GM12892 (cell line): ENCODE data around the gene PPP1R18.

Experiments used
- POLR2A ChIP-seq: IDR thresholded peaks from 2 replicates; pipeline ENCODE4 v1.6.1; 2011; ENCODE audit warnings: low read depth, low read length, control low read depth
- POLR2AphosphoS5 ChIP-seq: IDR thresholded peaks from 2 replicates; pipeline ENCODE4 v1.6.1; 2011; ENCODE audit warnings: low read depth, low read length, control low read depth
- TAF1 ChIP-seq: IDR thresholded peaks from 2 replicates; pipeline ENCODE4 v1.6.1; 2011; ENCODE audit warnings: low read depth, mild to moderate bottlenecking, control low read depth, low read length, borderline replicate concordance

GRCh38 chr6:30646450-30647241, 39.8 kb downstream of the PPP1R18 start, which contains the start of gene C6orf136:
- TF ChIP-seq POLR2A (no peak), POLR2AphosphoS5 (no peak), TAF1 (no peak)
